Activated CD4-positive, alpha-beta T cell treated with anti-CD3 and anti-CD28 coated beads, Interleukin-2, amount 10 ng/mL, durations not matched to agents 7 days and 5 days (primary cell): Measurements from ENCODE around the gene BLCAP. TPM values are rescaled to one million over a fixed set of nuclear protein-coding genes. Genes with fewer than 3 reads are reported as not detected.
"Not testable (repeated sequence)": the region's sequence is repeated elsewhere in the genome, so short reads cannot be mapped to it uniquely, and the experiment has no call there.

Experiments
- CTCF ChIA-PET: fragments of 350-600 bp; sonication (Branson Sonifier 250); formaldehyde crosslinking; loops from one replicate; lab custom pipeline; 2021; ENCODE audit warnings: antibody characterized with exemption; lab: Charles Lee
- POLR2A ChIA-PET: fragments of 350-600 bp; sonication (Branson Sonifier 250); formaldehyde crosslinking; loops from one replicate; lab custom pipeline; 2021; ENCODE audit warnings: antibody characterized with exemption; lab: Charles Lee
- DNase-seq: peaks from one replicate; pipeline ENCODE4 v3.0.0-alpha.2; 2020
- H3K27ac Mint-ChIP-seq: one replicate; pipeline ENCODE4 v1.8.0; 2021; ENCODE audit warnings: mild to moderate bottlenecking, moderate library complexity, mixed read lengths
- H3K27me3 Mint-ChIP-seq: one replicate; pipeline ENCODE4 v1.8.0; 2021; ENCODE audit warnings: mixed read lengths
- H3K36me3 Mint-ChIP-seq: one replicate; pipeline ENCODE4 v1.8.0; 2021; ENCODE audit warnings: low read depth, mixed read lengths
- H3K4me1 Mint-ChIP-seq: one replicate; pipeline ENCODE4 v1.8.0; 2021; ENCODE audit warnings: mixed read lengths
- H3K4me3 Mint-ChIP-seq: one replicate; pipeline ENCODE4 v1.8.0; 2021; ENCODE audit warnings: mild to moderate bottlenecking, moderate library complexity, mixed read lengths
- H3K9me3 Mint-ChIP-seq: one replicate; pipeline ENCODE4 v1.8.0; 2021; ENCODE audit warnings: mixed read lengths
- total RNA-seq, 2 experiments: library from RNA; stranded (reverse); gene quantifications; one replicate each; pipeline ENCODE4 v1.2.3, GENCODE V29; 2021

The BLCAP gene, protein sequence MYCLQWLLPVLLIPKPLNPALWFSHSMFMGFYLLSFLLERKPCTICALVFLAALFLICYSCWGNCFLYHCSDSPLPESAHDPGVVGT
- 10 to 100 TPM; 41.1 to 44.1 TPM for total RNA-seq

GRCh38 chr20:37527638-37528445, at the start of gene BLCAP:
TSS of gene BLCAP (minus strand) at chr20:37527876. CDS start at chr20:37519174, 8,702 bp downstream.
- Mint-ChIP-seq H3K27me3 (no peaks in the 10 kb centered on the region), H3K9me3 (no peaks in the 10 kb centered on the region), H3K36me3 (no peaks in the 10 kb centered on the region), H3K4me3 (peak within 1 kb of the TSS; percentile 80), H3K4me1 (peaks cover 44% of the 10 kb centered on the region), H3K27ac (peak within 1 kb of the TSS; percentile 96)
- ChIA-PET CTCF (interaction anchor here (1.0 kb wide), 1 partner anchor 15 kb away, joined by 3 read pairs; no protein-coding TSS in a partner anchor), POLR2A (no interaction called here)
- DNase-seq = peak; percentile 94

GRCh38 chr20:37577436-37577835, 49.8 kb upstream of the BLCAP start:
- POLR2A ChIA-PET, H3K36me3 Mint-ChIP-seq, H3K27ac Mint-ChIP-seq, H3K27me3 Mint-ChIP-seq, H3K9me3 Mint-ChIP-seq, H3K4me3 Mint-ChIP-seq, H3K4me1 Mint-ChIP-seq, CTCF ChIA-PET, DNase-seq: not testable (repeated sequence)

DNA sequence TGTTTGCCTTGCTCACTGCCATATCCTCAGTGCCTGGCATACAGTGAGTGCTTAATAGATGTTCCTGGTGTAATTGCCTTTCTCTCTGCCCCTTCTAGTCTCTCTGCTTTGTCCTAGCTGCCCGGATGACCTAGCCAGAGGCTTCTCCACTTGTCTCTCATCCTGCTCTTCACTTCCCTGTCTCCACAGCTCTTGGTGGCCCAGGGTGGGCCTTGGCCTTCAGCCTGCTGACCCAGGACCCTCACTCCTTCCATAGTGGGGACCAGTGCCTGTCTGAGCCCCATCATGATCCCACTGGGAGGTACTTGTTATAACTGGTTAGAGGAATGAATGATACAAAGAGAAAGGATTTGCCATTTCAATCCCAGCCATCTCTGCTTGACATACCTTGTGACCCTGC, 49.2 kb upstream of the BLCAP start:
- Mint-ChIP-seq H3K9me3 (no peaks in the 10 kb centered on the region), H3K36me3 (no peaks in the 10 kb centered on the region), H3K27ac (no peak overlapping the region), H3K4me3 (no peak overlapping the region), H3K27me3 (peaks cover 2% of the 10 kb centered on the region), H3K4me1 (no peaks in the 10 kb centered on the region)
- no peak for DNase-seq
- POLR2A ChIA-PET = no interaction called here
- CTCF ChIA-PET = no interaction called here

DNA sequence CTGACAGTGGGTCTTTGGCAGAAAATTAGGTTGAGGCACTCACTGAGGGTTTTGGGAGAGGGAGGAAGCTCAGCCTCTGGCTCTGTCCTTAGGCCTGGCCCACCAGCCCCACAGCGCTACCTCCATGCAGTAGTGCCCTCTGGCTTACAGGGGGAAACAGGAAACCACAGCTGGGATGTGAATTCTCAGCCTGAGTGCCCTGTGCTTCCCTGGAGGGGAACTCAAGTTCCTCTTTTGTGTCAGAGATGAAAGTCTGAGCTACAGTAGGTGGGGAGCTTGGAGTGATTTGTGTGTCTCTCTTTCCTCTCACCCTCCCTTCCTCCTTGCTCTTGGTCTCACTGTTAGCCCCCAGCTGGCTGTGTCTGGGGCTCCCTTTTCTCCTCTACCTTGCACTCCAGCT, 48.2 kb upstream of the BLCAP start:
- H3K4me3 Mint-ChIP-seq = no peak overlapping the region
- H3K27ac Mint-ChIP-seq = no peak overlapping the region
- POLR2A ChIA-PET = no interaction called here
- CTCF ChIA-PET = no interaction called here
- H3K36me3 Mint-ChIP-seq = no peaks in the 10 kb centered on the region
- DNase-seq = no peak
- no peaks in the 10 kb centered on the region for H3K9me3 Mint-ChIP-seq
- H3K27me3 Mint-ChIP-seq = peaks cover 4% of the 10 kb centered on the region
- no peaks in the 10 kb centered on the region for H3K4me1 Mint-ChIP-seq

GRCh38 chr20:37574199-37574890, 46.7 kb upstream of the BLCAP start:
- CTCF ChIA-PET = no interaction called here
- Mint-ChIP-seq H3K4me3 (no peak overlapping the region), H3K9me3 (no peaks in the 10 kb centered on the region), H3K27me3 (peaks cover 11% of the 10 kb centered on the region), H3K27ac (no peak overlapping the region), H3K4me1 (no peaks in the 10 kb centered on the region), H3K36me3 (no peaks in the 10 kb centered on the region)
- POLR2A ChIA-PET = interaction anchor here (0.6 kb wide), 1 partner anchor 226 kb away, joined by 6 read pairs; no protein-coding TSS in a partner anchor
- no peak for DNase-seq

DNA sequence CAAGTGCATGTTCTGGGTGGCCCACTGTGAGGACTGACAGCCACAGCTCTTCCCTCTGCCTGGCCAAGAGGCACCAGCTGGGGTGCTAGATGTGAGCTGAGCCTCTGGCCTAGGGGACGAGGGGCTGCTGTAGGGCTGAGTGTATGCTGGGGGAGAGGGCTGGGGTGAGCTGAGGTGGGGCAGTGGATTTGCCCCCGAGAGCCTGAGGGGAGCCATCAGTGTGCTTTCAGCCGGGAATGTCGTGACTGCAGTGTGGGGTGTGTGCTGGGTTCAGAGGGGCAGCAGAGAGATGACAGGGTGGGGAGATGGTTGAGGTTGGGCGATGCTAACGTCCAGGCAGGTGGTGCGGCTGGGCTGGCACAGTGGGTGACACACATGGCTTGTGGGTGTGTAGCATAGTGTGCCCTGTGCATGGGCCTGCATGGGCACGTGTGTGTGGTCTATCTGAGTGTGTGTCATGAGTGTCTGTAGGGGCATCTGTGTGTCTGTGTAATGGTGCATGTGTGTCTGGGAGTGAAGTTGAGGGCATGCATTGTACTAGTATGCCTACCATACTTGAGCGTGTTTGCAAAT, 46.0 kb upstream of the BLCAP start:
- no peak overlapping the region for H3K27ac Mint-ChIP-seq
- POLR2A ChIA-PET = no interaction called here
- no peaks in the 10 kb centered on the region for H3K36me3 Mint-ChIP-seq
- H3K9me3 Mint-ChIP-seq = no peaks in the 10 kb centered on the region
- DNase-seq = no peak
- no peaks in the 10 kb centered on the region for H3K4me1 Mint-ChIP-seq
- CTCF ChIA-PET = no interaction called here
- peaks cover 16% of the 10 kb centered on the region for H3K27me3 Mint-ChIP-seq
- no peak overlapping the region for H3K4me3 Mint-ChIP-seq

DNA sequence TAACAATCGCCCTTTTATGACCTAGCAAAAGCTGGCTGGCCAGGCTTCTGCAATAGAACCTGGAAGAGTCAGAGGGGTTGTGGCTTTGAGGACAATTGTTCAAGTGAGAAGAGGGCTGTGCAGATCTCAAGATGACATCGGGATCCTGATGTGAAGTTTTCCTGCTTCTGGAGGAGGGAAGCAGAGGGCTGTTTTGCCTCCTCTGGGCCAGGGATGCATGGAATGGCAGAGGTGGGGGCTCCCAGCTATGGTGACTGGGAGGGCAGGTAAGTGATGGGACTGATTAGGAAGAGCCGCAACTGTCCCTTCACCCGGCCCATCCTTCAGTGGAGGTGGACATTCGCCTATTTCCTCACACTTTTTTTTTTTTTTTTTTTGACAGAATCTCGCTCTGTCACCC, 43.4 kb upstream of the BLCAP start:
- no peak for DNase-seq
- H3K4me1 Mint-ChIP-seq = no peaks in the 10 kb centered on the region
- POLR2A ChIA-PET = no interaction called here
- no peaks in the 10 kb centered on the region for H3K36me3 Mint-ChIP-seq
- peaks cover 33% of the 10 kb centered on the region for H3K27me3 Mint-ChIP-seq
- H3K27ac Mint-ChIP-seq = no peak overlapping the region
- CTCF ChIA-PET = interaction anchor here (1.2 kb wide), 1 partner anchor 10 kb away, joined by 3 read pairs; no protein-coding TSS in a partner anchor
- H3K9me3 Mint-ChIP-seq = no peaks in the 10 kb centered on the region
- H3K4me3 Mint-ChIP-seq = no peak overlapping the region

- Mint-ChIP-seq H3K4me3 (no peak overlapping the region), H3K4me1 (no peaks in the 10 kb centered on the region), H3K9me3 (no peaks in the 10 kb centered on the region), H3K27me3 (peaks cover 36% of the 10 kb centered on the region), H3K27ac (no peak overlapping the region), H3K36me3 (no peaks in the 10 kb centered on the region)
- no peak for DNase-seq
- ChIA-PET CTCF (no interaction called here), POLR2A (no interaction called here)
Measured at GRCh38 chr20:37570419-37570818, 42.7 kb upstream of the BLCAP start.

DNA sequence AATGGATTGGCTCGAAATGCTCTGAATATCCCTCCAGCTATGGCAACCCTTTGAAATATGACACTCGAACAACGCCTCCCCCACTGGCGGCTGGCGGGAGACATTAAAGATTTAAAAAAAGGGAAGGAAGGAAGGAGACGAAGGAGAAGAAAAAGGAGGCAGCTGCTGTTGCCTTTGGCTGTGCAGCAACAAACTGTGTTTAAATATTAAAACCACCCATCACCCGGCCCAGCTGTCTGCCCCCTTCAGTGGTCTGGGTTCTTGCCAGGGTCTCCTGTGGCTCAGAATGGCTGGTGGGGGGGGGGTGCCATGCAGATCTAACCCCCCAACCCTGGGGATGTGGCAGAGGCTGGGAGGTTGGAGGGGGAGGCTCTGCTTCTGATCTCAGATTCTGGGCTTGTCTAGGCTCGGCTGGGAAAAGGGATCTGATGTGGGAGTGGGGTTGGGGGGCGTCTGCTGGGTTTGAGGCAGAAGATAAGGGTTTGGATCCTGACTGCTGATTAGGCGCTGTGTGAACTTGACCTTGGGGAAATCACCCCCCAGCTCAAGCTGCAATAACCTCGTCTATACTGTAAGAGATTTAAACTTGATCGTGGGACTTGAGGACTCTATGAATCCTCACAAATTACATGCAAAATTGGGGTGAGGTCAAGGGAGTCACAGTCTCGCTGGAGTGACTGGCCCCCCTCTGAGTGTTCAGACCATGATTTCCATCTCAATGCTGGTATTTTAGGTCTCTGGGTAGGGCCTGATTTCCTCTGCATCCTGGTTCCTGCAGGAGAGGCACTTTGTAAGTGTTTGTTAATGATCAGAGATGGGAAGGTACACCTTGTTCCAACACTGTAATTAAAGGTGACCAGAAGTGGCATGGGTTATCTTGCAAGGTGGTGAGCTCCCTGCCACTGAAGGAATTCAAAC, 40.3 kb upstream of the BLCAP start:
- ChIA-PET CTCF (interaction anchor here (0.6 to 1.1 kb wide), 2 partner anchors 13 to 1381 kb away, joined by 3 read pairs; no protein-coding TSS in a partner anchor), POLR2A (no interaction called here)
- no peak for DNase-seq
- no peaks in the 10 kb centered on the region for H3K36me3 Mint-ChIP-seq
- H3K27ac Mint-ChIP-seq = no peak overlapping the region
- H3K27me3 Mint-ChIP-seq = peaks cover 50% of the 10 kb centered on the region
- H3K4me1 Mint-ChIP-seq = peaks cover 1% of the 10 kb centered on the region
- no peaks in the 10 kb centered on the region for H3K9me3 Mint-ChIP-seq
- no peak overlapping the region for H3K4me3 Mint-ChIP-seq

GRCh38 chr20:37567331-37567665, 39.6 kb upstream of the BLCAP start:
- H3K27ac Mint-ChIP-seq = no peak overlapping the region
- peaks cover 1% of the 10 kb centered on the region for H3K4me1 Mint-ChIP-seq
- H3K9me3 Mint-ChIP-seq = no peaks in the 10 kb centered on the region
- H3K27me3 Mint-ChIP-seq = peaks cover 51% of the 10 kb centered on the region
- ChIA-PET CTCF (interaction anchor here (1.1 kb wide), 1 partner anchor 13 kb away, joined by 3 read pairs; no protein-coding TSS in a partner anchor), POLR2A (no interaction called here)
- H3K4me3 Mint-ChIP-seq = no peak overlapping the region
- no peaks in the 10 kb centered on the region for H3K36me3 Mint-ChIP-seq
- DNase-seq = no peak

DNA sequence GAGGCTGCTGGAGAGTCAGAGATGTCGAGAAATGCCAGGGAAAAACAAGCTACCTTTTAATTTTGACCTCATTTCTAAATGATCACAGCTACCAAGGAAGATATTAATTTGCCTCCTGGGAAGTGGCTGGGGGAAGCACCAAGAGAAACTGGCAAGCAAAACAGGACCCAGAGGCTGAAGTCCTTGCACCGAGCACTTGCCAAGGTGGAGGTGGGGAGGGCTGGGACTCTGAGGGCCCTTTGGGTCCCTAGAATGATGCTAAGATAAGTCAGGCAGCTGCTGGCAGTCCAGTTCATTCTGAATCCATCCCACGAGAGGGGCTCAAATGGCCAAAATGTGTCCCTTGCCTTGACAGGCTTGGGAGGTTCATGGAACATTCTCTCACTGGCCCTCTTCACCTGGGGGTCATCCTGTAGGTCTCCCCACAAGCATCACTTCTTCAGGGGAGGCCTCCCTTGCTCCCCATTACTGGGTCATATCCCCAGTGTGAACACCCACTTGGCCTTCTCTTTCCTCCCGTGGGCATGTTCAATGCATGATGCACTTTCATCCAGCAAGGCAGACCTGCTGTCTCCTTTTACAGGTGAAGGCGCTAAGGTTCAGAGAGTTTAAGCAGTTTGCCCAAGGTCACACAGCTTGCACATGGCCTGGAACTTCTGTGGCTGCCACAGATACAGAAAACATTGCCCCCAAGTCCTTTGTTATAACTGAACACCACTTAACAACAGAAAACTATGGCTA, 39.1 kb upstream of the BLCAP start:
- POLR2A ChIA-PET = no interaction called here
- DNase-seq = no peak

More for the DNA sequence above, 39.1 kb upstream of the BLCAP start:
- Mint-ChIP-seq H3K27ac (no peak overlapping the region), H3K27me3 (peaks cover 54% of the 10 kb centered on the region), H3K4me3 (no peak overlapping the region), H3K4me1 (peaks cover 1% of the 10 kb centered on the region), H3K9me3 (no peaks in the 10 kb centered on the region), H3K36me3 (no peaks in the 10 kb centered on the region)
- CTCF ChIA-PET = interaction anchor here (1.3 kb wide), 1 partner anchor 13 kb away, joined by 3 read pairs; no protein-coding TSS in a partner anchor
